ENCODE data around the gene ANTKMT.

ANTKMT gene

DNA sequence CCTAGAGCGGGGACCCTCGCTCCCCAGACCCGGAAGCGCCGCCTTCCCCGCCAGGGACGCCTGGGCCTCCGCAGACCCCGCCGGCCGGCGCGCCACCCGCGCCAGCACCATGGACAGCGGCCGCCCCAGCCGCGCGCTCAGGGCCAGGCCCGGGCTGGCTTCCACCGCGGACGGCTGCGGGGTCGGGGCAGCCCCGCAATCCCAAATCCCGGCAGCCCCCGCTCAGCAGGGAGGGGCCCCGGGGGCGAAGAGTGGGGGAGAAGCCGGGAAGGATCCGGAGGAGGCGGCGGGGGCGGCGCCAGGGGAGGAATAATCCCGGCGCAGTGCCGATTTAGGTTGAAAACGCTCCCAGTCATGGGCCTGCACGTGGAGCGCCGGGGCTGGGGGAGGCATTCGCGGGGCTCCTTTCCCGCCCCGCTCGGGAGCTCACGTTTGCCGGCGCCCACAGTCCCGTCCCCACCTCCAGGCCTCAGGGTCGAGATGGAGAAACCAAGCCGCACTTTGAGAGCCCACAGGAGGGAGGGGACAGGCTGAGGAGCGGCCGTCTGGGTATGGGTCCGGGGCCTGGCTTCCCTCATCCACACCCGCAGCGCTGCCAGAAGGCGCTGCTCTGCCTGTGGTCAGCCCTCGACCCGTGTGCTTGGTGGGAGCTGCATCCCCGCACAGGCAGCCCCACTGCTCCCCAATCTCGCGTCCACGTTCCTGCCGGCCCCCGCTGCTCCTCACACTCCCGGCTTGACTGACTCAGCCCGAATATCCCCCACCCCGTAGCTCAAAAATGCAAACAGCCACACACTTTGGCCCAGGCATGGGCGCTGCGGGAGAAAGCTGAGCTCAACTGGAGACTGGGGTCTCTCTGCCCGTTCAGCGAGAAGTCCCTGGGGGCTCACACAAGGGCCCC lies 20.0 kb upstream of the ANTKMT start:
- DNase-seq = no peak

DNA sequence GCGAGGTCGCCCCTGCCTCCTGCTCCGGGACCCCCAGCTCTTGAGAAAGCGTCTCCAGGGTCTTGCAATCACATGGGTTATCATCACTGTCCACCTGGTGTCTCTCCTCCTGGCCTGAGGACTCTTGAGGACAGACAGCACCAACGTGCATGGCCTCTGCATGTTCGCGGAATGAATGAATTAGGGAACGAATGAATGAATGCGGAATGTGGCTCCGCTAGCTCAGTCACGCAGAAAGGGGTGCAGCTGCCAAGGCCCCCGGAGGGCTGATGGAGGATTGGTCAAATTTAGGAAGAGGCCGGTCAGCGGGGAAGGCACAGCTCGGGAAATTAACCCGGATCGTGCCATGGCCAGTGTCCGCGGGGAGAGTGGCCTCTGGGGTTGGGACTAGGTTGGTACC lies 18.6 kb upstream of the ANTKMT start:
- no peak for DNase-seq

DNA sequence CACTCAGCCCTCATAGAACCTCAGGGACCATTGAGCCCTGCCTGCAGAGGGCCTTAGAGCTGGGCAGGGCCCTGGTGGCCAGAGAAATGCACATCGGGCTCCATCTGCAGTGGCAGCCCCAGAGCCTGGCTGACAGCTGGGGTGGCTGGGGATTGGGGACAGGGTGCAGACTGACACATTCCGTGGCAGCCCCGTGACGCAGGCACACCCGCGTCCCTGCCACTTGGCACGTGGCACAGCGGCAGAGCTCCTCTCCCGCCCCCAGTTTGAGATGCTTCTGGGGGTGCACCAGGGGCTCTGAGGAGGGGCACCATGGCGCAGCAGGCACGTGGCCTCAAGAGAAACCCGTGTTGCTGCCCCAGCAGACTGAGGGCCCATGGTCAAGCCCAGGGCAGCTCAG lies 17.5 kb upstream of the ANTKMT start:
- no peak for DNase-seq

DNA sequence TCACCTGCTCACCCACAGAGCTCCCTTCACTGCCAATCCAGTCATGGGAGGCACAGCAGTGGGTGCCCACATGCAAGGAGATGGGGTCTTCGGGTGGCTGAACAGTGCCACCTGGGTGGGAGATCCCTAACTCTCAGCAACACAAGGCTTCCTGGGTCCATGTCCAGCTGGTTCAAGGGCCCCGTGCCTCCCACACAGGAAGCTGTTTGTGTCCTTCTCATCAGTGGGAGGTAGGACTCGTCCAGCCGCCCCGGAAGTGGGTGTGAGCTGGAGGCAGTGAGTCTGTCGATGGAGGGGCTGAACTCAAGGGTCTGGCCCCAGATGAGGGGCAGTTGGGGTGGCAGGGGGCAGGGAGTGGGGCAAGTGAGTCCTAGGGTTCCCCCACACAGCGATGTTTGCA lies 16.9 kb upstream of the ANTKMT start:
- DNase-seq = no peak

DNA sequence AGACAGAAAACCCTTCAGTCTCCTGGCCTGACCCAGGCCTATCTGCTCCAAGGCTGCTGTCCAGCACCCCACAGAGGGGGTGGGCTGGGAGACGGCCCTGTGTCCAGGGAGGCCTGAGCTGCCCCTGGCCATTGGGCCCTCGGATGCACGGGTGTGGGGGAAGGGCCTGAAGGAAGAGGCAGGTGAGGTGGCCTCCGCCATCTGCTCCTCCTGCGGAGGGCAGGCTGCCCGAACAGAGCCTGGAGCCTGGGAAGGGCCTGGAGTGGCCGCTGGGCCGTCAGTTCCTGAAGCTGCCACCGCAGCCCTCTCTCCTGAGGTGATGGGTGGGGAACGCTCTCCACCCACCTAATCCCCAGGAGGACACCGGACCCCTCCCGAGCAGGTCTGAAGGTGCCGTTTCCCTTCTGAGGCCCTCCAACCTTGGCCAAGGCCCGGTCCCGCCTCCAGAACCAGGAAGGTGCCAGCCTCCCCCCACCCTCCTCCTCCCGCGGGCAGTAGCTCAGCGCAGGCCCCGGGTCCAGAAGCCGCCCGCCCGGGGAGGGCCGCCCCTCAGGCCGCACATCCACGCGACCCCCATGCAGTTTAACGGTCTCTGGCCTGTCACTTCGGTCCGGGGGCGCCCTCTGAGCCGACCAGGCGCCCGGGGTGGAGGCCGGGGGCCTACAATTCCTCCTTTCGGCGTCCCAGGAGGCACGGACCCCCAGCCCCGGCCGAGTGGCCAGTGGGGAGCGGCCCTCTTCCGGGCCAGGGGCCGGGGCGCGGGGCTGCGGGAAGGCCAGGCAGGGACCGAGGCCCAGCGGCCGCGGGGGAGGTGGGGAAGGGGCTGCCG lies 16.2 kb upstream of the ANTKMT start:
- no peak for DNase-seq

DNA sequence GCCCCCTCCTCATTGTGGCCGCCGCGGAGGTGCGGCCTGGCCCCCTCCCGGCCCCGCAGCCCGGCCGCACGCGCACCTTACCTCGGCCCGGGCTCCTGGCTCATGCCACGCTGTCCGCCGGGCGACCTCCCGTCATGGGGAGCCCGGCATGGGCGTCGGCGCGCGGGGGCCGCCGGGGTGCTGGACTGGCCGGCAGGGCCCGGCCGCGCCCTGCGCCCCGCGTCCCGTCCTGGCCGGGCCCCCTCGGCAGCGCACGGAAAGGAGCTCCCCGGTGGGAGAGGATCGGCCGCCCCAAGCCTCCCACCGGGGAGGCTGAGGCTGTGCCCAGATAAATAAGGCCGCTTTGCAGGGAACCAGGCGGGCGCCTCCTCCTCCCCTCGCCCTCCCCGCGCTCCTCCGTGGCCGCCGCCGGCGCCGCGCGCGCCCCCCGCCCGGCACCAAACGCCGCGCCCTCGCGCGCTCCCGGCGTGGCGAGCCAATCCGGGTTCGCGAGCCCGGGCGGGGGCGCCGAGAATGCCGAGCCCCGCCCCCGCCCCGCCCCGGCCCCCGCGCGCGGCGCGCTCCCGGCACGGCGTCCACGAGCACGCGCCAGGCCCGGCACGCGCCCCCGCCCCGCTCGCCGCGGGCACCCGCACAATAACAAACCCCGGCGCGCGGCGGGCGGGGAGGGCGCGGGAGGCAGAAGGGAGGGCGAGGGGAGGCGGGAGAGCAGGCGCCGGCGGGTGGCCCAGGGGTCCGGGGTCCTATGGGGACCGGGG lies 15.3 kb upstream of the ANTKMT start, which contains the start of gene FBXL16:
TSS of gene FBXL16 (minus strand) at position 371 of the 758 bp plus-strand sequence. CDS start 8,396 bp downstream, outside the sequence.
- DNase-seq = no peak

DNA sequence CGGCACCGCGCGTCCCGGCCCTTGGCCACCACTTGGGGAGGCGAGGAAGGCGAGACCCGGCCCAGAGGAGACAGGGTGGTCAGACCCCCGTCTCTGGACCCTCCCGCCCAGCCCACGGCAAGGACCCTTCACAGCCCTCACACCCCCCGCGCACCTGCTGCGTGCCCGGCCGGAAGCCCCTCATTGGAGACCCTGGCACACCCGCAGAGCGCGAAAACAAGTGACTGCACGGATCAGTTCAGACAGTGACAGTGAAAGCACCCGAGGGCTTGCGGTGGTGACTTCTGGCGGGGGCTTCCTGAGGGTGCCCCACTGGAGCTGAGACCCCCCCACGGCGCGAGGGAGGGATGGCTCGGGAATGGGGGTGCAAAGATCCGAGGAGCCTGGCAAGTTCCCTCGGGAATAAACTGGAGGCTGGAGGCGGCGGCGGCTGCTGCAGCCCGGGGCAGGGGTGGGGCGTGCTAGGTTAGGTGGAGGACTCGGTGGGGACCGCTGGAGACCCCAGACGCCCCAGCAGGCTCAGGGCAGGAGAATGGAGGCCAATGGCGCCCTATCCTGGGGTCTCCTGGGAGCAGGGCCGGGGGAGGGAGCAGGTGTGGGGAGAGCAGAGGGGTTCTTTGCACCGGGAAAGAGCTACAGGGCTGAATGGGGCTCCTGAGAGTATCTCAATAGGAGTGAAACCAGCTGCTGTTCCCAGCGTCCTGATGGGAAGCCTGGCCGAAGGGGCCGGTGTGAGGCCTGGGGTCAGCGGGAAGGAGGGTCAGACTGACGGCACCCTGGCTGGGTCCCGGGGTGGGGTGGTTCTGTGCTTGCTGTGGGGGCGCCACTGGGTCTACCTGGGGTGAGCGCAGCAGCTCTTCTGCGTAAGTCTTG lies 14.5 kb upstream of the ANTKMT start:
- DNase-seq = no peak

DNA sequence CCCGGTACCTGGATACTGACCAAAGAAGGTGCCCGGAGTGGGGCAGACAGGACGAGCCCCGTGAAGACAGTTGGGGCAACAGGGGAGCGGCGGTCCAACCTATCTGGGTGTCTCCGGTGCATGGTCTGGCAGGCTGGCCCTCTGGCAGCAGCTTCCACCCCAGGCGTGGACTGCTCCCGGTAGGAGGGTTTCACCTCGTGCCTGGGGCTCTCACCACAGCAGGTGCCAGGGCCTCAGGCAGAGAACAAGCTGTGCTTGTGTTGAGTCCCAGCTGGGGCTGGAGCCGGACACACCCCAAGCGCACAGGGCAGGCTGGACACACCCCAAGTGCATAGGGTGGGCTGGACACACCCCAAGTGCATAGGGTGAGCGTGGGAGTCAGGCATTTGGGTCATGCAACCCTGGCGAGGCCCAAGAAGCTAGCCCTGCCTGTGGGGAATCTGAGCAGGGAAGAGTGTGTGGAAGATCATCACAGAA lies 13.8 kb upstream of the ANTKMT start:
- no peak for DNase-seq

DNA sequence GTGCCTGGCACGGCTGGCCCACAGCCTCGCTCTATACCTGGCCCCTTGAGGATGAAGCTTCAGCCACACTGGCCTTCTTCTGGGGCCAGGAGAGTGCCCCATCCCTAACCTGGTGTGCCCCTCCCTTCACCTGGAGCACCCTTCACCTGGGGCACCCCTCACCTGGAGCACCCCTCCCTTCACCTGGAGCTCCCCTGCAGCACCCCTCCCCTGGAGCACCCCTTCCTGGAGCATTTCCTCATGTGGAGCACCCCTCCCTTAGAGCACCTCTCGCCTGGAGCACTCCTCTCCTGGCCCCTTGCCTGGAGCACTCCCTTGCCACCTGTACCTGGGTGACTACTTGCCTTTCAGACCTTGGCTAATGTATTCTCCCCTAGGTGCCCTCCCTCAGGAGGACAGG lies 12.9 kb upstream of the ANTKMT start:
- no peak for DNase-seq

DNA sequence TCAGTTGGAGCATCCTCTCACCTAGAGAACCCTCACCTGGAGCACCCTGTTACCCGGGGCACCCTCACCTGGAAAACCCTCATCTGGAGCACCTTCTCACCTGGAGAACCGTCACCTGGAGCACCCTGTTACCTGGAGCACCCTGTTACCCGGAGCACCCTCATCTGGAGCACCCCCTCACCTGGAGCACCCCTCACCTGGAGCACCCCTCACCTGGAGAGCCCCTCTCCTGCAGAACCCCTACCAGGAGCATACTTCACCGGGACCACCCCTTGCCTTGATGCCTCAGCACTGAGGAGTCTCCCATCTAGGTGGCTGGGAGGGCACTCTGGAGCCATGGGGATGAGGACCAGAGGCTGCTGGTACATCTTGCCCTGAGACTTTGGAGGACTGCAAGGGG lies 12.0 kb upstream of the ANTKMT start:
- no peak for DNase-seq

DNA sequence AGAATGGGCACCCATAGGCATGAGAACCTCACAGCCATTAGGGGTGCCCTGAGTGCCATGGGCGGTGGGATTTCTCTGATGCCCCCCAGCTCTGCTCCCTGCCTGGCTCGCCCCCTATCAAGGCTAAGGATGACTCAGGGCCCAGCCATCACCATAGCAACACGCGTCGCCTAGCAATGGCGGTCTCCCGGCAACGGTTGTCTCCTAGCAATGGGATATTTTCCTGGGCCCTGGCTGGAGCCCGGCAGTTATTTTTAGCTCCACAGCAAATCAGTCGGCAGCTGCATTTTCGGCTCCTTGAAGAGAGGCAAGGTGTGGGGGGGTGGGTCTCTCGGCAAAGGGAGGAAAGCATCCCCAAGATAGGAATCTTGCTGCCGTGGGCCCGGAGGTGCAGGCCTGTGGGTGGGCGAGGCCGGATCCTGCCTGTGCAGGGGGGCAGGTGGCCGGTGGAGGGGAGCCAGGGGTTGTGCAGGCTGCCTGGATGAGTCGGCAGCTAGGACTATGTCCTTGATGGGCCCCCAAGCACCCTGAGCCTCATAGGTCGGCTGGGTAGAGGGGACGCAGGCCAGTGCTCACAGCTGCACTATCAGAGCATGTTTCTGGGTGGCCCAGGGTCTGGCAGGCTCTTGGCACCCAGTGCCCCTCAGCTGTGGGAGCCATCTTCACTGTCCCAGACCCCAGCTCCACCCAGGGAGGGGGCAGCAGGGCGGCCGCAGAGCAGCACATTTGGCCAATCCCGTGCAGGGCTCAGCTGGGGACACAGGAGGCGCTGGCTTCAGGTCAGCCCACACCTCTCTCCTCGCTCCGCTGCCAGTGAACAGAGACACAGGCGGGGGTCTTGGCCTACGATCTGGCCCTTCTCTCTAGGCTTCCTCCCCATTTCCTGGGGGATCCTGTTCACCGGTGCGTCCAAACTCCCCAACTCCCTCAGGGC lies 11.1 kb upstream of the ANTKMT start:
- DNase-seq = no peak

DNA sequence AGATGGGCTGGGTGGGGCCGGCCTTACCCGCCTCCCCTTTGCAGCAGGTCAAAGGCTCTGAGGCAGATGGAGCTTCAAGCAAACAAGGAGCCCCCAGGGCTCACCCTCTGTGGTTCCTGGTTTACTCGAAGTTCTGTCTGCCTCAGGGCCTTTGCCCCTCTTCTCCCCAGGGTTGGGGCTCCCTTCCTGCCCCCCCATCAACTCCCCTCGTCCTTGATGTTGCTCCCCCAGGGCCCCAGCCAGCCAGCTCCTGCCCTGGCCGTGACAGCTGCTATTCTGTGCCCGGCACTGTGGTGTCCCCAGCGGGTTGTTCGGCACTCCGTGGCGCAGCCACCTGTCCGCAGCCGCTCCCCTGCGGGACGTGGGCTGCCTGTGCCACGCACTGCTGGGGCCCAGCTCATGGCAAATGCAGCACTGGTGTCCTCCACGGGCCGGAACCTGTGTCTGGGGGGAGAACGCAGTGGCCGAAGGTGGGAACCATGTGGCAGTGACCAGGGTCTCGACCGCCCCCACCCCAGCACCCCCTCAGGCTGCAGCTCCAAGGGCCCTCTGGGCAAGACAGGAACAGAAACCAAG lies 10.4 kb upstream of the ANTKMT start:
- no peak for DNase-seq

DNA sequence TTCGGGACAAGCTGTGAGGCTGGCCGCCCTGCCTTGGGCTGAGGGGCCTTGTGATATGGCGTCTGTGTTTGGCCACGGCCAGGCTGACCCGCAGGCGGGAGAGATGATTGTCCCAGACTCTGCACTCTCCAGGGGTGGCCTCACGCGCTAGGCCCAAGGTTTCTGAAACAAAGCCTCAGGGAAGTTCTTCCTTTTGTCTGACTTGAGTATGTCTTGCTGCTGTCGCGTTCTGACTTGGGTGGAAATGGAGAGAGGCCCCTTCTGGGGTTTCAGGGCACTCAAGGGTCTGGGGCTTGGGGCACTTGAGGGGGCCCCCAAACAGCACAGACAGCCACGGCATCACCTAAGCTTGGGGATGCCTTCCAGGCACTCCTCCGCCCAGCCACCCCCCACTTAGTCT lies 9.9 kb upstream of the ANTKMT start:
- DNase-seq = no peak

DNA sequence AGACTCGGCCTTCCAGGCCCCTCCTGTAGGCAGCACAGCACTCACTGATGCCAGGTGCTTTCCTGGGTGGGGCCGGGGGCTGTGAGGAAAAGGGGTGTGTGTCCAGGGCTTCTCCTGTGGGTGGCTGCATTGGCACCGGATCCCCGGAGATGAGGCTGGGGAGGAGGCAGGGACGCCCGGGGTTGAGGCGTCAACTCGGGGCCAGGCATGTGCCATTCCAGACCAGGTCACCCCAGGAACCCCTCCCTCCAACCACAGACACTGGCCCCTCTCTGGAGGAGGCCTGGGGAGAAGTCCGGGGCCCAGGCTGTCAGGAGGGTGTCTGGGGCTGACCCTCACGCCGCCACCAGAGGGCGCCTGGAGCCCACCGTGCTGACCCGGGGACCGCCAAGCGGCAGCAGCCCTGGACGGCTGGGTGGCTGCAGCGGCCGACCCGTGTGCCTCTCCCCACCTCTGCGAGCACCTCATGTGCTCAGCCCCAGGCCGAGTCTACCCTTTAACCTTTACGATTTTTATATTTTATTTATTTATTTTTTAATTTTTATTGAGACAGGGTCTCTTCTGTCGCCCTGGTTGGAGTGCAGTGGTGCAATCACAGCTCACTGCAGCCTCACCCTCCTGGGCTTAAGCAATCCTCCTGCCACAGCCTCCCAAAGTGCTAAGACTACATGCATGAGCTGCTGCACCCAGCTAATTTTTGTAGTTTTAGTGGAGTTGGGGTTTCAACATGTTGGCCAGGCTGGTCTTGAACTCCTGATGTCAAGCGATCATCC lies 9.2 kb upstream of the ANTKMT start:
- DNase-seq = peak; percentile 25

DNA sequence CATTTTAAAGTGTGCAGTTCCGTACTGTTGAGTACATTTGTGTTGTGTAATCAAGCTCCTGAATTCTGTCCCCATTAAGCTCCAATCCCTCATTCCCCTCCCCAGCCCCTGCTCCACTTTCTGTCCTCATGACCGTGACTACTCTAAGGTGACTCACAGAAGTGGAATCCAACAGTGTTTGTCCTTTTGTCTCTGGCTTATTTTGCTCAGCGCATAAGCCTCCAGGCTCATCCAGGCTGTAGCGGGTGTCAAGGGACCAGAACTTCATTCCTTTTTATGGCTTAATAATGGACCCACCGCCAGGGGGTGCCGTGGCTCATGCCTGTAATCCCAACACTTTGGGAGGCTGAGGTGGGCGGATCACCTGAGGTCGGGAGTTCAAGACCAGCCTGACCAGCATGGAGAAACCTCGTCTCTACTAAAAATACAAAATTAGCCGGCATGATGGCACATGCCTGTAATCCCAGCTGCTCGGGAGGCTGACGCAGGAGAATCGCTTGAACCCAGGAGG lies 8.2 kb upstream of the ANTKMT start:
- peak; percentile 46 for DNase-seq

DNA sequence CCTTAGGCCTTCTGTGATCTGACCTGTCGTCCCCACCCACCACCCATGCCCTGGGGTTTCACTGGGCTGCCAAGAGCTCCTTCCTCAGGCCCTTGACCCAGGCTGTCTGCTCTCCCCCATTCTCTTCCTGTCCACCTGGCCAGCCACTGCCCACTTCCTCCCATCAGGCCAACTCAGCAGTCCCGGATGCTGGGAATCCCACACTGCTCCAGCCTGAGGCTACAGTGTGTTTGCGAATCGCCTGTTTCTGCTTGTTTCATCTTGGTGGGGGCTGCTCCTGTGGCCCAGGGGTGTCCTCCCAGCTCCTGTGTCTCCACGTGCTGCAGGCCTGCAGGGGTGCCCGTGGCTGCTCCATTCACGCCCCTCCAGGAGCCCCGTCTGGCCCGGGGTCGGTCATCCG lies 6.9 kb upstream of the ANTKMT start:
- no peak for DNase-seq

DNA sequence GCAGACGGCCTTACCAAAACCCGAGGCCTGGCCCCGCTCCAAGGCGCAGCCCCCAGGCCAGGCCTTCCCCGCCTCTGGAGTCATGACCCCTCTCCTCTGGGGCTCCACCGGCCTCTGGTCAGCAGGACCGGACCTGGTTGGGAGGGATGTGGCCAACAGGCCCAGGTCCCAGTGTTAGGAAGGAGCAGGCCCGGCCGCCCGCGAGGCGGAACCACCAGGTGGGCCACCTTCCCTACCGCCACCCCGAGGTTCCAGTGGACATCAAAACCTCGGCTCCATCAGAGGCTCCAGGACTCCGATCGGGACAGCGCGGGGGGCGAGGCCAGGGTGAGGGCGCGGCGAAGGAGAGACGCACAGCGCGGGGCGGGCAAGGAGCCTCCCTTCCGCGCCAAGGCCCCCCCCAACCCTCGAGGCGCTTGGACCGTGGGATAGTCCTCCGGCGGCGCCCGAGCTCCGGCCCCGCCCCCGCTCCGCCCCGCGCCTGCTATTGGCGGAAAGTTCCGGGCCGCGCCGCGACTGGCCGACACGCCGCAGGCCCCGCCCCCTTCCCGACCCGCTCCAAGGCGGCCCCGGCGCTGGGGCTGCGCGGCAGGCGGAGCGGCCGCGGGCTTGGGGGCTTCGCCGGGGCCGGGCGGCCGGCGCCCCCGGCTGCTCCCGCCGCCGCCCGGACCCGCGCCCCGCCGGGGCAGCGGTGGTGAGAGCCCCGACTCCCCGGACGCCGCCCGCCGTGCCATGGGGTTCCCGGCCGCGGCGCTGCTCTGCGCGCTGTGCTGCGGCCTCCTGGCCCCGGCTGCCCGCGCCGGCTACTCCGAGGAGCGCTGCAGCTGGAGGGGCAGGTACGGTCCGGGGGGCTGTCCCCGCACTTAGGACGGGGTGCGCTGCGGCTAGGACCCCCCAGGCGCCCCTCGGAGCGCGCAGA lies 6.1 kb upstream of the ANTKMT start, which contains the start of gene METRN:
TSS of gene METRN (plus strand) at position 561 of the 919 bp plus-strand sequence. CDS start at position 733, 172 bp downstream.
- peak; percentile 66 for DNase-seq

All from KG1 (cell line).